ENCODE results near the gene CD247.

DNA sequence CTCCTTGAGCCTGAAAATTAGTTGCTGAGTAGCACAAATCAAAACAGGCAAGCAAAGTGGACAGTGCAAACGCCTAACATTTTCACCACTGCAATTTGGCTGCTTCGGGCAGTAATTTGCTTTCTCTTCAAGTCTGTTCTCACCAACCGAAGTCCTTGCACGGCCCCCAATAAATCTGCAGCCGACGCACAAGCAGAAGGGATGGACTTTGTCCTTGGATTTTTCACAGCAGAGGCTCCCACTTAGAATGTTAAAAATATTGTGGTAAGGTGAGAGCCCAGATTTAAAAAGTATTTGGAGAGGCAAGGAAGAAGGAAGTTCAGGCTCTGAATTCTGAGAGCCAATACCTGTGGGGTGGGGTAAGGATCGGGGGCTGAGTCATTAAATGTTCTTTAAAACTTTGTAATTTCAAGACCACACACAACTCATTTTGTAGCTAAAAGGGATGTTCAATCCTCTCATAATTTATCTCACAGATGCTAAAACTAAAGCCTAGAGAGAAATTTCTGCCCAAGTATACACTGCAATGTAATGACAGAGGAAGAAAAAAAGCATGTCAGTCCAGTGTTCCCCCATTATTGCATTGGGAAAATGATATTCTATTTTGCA, 6.2 kb downstream of the CD247 start:
- TF ChIP-seq, protein P1, sequence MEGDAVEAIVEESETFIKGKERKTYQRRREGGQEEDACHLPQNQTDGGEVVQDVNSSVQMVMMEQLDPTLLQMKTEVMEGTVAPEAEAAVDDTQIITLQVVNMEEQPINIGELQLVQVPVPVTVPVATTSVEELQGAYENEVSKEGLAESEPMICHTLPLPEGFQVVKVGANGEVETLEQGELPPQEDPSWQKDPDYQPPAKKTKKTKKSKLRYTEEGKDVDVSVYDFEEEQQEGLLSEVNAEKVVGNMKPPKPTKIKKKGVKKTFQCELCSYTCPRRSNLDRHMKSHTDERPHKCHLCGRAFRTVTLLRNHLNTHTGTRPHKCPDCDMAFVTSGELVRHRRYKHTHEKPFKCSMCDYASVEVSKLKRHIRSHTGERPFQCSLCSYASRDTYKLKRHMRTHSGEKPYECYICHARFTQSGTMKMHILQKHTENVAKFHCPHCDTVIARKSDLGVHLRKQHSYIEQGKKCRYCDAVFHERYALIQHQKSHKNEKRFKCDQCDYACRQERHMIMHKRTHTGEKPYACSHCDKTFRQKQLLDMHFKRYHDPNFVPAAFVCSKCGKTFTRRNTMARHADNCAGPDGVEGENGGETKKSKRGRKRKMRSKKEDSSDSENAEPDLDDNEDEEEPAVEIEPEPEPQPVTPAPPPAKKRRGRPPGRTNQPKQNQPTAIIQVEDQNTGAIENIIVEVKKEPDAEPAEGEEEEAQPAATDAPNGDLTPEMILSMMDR (IDR thresholded peaks at IDR 0.05; ENCODE audit: borderline replicate concordance, extremely low read depth, low read length, poor library complexity, severe bottlenecking), result no peak
- TF ChIP-seq EZH2 (IDR thresholded peaks at IDR 0.05; ENCODE audit: borderline replicate concordance, low read depth, low read length, severe bottlenecking), result no peak
